ENCODE data around the gene TRABD2A.

TRABD2A gene

DNA sequence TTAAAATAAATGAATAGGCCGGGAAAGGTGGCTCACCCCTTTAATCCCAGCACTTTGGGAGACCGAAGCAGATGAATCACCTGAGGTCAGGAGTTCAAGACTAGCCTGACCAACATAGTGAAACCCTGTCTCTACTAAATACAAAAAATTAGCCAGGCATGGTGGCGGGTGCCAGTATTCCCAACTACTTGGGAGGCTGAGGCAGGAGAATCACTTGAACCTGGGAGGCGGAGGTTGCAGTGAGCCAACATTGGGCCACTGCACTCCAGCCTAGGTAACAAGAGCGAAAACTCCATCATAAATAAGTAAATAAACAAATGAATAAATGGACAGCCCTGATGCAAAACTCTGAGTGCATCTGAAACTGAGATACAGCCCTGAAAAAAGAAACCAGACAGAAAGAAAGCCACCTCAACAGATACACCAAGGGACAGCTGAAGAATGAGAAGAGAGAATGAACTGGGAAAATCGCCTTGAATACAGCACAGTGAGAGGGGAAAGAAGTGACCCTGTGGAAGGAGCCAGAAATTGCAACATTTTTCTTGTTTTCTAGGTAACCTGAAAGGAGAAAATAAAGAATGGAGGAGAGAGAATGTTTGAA is 64.4 kb downstream of the TRABD2A start:
- H3K4me3 ChIP-seq (ENCODE audit: low read depth, low read length), result no peak overlapping the region
- no peak for DNase-seq (ENCODE audit: low read depth)
- TF ChIP-seq, protein P1, sequence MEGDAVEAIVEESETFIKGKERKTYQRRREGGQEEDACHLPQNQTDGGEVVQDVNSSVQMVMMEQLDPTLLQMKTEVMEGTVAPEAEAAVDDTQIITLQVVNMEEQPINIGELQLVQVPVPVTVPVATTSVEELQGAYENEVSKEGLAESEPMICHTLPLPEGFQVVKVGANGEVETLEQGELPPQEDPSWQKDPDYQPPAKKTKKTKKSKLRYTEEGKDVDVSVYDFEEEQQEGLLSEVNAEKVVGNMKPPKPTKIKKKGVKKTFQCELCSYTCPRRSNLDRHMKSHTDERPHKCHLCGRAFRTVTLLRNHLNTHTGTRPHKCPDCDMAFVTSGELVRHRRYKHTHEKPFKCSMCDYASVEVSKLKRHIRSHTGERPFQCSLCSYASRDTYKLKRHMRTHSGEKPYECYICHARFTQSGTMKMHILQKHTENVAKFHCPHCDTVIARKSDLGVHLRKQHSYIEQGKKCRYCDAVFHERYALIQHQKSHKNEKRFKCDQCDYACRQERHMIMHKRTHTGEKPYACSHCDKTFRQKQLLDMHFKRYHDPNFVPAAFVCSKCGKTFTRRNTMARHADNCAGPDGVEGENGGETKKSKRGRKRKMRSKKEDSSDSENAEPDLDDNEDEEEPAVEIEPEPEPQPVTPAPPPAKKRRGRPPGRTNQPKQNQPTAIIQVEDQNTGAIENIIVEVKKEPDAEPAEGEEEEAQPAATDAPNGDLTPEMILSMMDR (IDR thresholded peaks at IDR 0.05; ENCODE audit: low read depth, low read length), result no peak
- TF ChIP-seq, protein P2, sequence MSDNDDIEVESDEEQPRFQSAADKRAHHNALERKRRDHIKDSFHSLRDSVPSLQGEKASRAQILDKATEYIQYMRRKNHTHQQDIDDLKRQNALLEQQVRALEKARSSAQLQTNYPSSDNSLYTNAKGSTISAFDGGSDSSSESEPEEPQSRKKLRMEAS (IDR thresholded peaks at IDR 0.05; ENCODE audit: low read depth, low read length), result no peak
- TF ChIP-seq MYC (IDR thresholded peaks at IDR 0.05; ENCODE audit: low read depth, low read length), result no peak
- no peak for TF ChIP-seq POLR2A (IDR thresholded peaks at IDR 0.05; ENCODE audit: extremely low read depth, insufficient read length)

DNA sequence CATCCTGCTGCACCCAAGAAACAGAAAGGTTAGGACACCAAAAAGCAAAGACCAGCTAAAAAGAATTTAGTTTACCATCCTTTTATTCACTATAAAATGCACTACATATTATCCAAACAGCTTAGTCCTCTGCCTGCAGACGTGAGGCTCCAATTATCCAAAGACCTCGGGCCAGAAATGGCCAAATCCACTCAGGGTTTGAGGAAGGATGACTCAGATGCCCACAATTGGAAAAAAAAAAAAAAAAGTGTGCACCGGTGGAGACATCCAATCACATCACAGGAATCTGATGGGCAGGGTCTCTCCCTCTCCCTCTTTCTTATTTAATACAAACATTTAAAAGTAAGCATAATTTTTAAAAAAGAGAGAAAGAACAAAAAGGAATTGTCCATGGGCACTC is 65.7 kb downstream of the TRABD2A start:
- TF ChIP-seq MYC (IDR thresholded peaks at IDR 0.05; ENCODE audit: low read depth, low read length) (no peak), POLR2A (IDR thresholded peaks at IDR 0.05; ENCODE audit: extremely low read depth, insufficient read length) (no peak)
- TF ChIP-seq, protein P2 (IDR thresholded peaks at IDR 0.05; ENCODE audit: low read depth, low read length), result no peak
- TF ChIP-seq, protein P1 (IDR thresholded peaks at IDR 0.05; ENCODE audit: low read depth, low read length), result no peak
- no peak for DNase-seq (ENCODE audit: low read depth)
- H3K4me3 ChIP-seq (ENCODE audit: low read depth, low read length), result no peak overlapping the region

DNA sequence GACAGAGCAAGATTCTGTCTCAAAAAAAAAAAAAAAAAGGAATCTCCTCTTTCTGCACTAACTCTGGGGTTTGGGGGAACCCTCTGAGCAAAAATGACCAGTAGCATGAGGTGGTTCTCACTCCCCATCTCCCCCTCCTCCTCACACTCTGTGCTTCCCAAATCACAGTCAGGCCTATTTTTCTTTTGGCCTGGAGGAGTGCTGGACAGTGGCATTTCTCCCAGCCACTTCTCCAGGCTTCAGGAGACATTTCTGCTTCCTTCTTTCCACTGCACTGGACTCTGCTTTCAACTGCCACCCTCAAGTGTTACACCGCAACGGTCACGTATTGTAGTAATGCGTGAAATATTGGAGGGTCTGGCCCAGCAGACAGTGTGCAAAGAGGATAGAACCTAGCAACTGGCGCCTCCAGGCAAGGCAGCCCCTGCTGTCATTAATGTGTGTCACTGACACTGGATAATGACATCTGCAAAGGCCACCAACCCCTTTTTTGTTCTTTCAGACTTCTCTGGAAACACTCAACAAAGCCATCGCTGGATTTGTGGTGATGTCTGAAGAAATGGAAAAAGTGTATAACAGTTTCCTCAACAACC is 68.9 kb downstream of the TRABD2A start:
- no peak overlapping the region for H3K4me3 ChIP-seq (ENCODE audit: low read depth, low read length)
- DNase-seq (ENCODE audit: low read depth), result no peak
- TF ChIP-seq MYC (IDR thresholded peaks at IDR 0.05; ENCODE audit: low read depth, low read length) (no peak), POLR2A (IDR thresholded peaks at IDR 0.05; ENCODE audit: extremely low read depth, insufficient read length) (no peak)
- TF ChIP-seq, protein P2 (IDR thresholded peaks at IDR 0.05; ENCODE audit: low read depth, low read length), result no peak
- TF ChIP-seq, protein P1 (IDR thresholded peaks at IDR 0.05; ENCODE audit: low read depth, low read length), result no peak

DNA sequence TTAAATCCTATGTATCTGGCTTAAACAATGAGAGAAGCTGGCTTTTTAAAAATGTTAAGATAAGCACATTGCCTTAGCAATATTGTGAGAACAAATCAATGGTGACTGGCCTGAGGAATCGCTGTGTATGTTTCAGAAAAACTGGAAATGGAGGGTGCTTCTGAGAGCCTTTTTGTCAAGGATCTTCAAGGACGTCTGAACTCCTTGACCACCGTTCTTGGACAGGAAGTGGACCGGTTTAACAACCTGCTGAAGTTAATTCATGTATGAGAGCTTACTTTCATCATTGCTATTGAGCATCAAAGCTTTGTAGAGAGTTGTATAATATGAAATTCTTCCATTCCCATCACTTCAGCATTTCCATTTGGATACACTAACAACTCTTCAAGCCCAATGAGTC is 72.6 kb downstream of the TRABD2A start:
- TF ChIP-seq, protein P2 (IDR thresholded peaks at IDR 0.05; ENCODE audit: low read depth, low read length), result no peak
- TF ChIP-seq MYC (IDR thresholded peaks at IDR 0.05; ENCODE audit: low read depth, low read length) (no peak), POLR2A (IDR thresholded peaks at IDR 0.05; ENCODE audit: extremely low read depth, insufficient read length) (no peak)
- TF ChIP-seq, protein P1 (IDR thresholded peaks at IDR 0.05; ENCODE audit: low read depth, low read length), result no peak
- no peak overlapping the region for H3K4me3 ChIP-seq (ENCODE audit: low read depth, low read length)
- no peak for DNase-seq (ENCODE audit: low read depth)

DNA sequence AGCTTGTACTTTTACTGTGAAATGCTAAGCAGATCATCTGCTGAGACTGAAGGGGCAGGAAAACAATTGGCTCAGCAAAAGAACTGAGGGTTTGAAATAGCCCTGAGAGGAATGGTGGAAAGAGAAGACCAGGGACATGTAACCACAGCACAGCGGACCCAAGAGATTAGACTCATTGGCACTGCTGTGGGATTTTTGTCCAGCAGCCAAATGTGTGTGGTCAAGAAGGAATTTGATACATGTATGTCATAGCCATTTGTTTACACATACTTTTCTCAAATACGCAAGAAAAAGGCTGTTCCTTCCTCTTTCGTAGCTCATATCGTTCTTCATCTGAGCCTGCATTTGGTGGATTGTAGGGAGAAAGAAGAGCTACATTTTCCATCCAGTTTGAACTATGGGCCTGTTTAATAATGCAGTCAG is 73.8 kb downstream of the TRABD2A start:
- TF ChIP-seq, protein P2 (IDR thresholded peaks at IDR 0.05; ENCODE audit: low read depth, low read length), result no peak
- TF ChIP-seq MYC (IDR thresholded peaks at IDR 0.05; ENCODE audit: low read depth, low read length), result no peak
- DNase-seq (ENCODE audit: low read depth), result no peak
- H3K4me3 ChIP-seq (ENCODE audit: low read depth, low read length), result no peak overlapping the region

DNA sequence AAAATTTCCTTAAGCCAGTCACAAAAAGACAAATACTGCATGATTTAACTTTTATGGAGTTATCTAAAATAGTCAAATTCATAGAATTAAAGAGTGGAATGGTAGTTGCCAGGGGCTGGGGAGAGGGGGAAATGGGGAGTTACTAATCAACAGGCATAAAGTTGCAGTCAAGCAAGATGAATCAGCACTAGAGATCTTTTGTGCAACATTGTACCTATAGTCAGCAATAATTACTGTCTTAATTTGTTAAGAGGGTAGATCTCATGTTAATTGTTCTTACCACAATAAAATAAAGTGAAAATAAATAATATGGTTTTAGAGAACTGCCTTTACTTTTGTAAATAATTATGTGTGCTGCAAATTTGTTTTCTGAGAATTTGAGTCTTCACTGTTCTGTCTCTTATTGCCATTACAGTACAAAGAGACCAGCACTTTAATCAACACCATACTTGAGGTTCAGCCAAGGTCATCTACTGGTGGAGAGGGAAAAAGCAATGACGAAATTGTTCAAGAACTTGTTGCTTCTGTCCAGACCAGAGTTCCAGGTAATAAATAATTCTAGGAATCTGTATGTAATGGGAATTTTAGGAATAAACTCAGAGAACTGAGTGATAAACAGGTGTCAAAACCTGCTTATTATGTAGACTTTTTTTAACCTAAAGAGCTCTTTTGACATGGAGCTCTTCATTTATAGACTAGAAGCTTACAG is 75.5 kb downstream of the TRABD2A start:
- no peak for DNase-seq (ENCODE audit: low read depth)
- TF ChIP-seq POLR2A (IDR thresholded peaks at IDR 0.05; ENCODE audit: extremely low read depth, insufficient read length) (no peak), MYC (IDR thresholded peaks at IDR 0.05; ENCODE audit: low read depth, low read length) (no peak)
- TF ChIP-seq, protein P2 (IDR thresholded peaks at IDR 0.05; ENCODE audit: low read depth, low read length), result no peak
- TF ChIP-seq, protein P1 (IDR thresholded peaks at IDR 0.05; ENCODE audit: low read depth, low read length), result no peak
- H3K4me3 ChIP-seq (ENCODE audit: low read depth, low read length), result no peak overlapping the region
